Measurements from ENCODE around the gene GPR143. TPM values are rescaled to one million over a fixed set of nuclear protein-coding genes. Genes with fewer than 3 reads are reported as not detected.

GPR143 gene
- total RNA-seq, 1 donor from 2014 or later, result not detected

DNA sequence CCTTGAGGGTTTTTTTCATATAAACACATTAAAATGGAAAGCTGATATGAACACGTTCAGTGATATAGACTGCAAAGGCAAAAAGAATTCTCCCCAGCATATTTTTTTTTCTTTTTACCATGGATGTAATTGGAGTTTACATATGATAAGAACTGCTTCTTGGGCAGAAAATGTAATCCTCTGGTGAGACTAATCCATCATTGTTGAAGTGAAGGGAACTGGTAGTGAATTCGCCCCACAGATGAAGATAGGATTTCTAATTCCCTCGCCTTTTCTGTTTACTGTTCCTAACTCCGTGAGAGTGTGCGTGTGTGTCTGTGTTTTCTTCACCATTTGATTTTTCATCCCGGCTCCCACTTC, 88.9 kb downstream of the GPR143 start:
- Histone ChIP-seq H3K36me3 (no peaks in the 10 kb centered on the region), H3K27me3 (no peaks in the 10 kb centered on the region), H3K9me3 (no peaks in the 10 kb centered on the region), H3K4me3 (no peak overlapping the region), H3K4me1 (no peaks in the 10 kb centered on the region), H3K27ac (no peak overlapping the region)
- TF ChIP-seq POLR2AphosphoS5 (IDR thresholded peaks at IDR 0.05; ENCODE audit: insufficient read depth in 1 of 2, low read depth in 1 of 2) (no peak), POLR2A (IDR thresholded peaks at IDR 0.05) (no peak)
- TF ChIP-seq, protein P1, sequence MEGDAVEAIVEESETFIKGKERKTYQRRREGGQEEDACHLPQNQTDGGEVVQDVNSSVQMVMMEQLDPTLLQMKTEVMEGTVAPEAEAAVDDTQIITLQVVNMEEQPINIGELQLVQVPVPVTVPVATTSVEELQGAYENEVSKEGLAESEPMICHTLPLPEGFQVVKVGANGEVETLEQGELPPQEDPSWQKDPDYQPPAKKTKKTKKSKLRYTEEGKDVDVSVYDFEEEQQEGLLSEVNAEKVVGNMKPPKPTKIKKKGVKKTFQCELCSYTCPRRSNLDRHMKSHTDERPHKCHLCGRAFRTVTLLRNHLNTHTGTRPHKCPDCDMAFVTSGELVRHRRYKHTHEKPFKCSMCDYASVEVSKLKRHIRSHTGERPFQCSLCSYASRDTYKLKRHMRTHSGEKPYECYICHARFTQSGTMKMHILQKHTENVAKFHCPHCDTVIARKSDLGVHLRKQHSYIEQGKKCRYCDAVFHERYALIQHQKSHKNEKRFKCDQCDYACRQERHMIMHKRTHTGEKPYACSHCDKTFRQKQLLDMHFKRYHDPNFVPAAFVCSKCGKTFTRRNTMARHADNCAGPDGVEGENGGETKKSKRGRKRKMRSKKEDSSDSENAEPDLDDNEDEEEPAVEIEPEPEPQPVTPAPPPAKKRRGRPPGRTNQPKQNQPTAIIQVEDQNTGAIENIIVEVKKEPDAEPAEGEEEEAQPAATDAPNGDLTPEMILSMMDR (IDR thresholded peaks at IDR 0.05), result no peak
- intact Hi-C loops (cut with DNase I), result no loop called here
- DNase-seq (ENCODE audit: extremely low spot score in 2 of 2), result no peak

DNA sequence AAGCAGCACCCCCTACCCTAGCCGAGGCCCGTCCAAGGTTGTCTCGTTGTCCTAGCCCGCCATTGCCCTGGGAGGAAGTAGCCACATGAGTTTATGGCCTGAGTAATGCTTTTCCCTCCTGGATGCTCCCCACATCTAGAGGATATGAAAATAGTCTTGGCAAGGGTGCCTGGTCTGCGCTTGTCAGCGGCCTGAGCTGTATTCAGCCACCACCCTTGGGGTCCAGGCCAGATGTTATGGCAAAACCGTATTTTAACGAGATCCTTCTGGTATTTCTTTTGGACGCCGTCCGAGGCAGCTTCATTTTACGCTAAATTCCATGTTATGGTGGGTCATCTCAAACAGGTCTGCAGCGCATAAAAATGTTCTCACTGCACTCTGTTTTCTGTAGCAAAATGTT, 89.3 kb downstream of the GPR143 start:
- H3K4me1 ChIP-seq, result no peaks in the 10 kb centered on the region
- no peaks in the 10 kb centered on the region for H3K36me3 ChIP-seq
- no peak for DNase-seq (ENCODE audit: extremely low spot score in 2 of 2)
- no peak overlapping the region for H3K27ac ChIP-seq
- no peaks in the 10 kb centered on the region for H3K27me3 ChIP-seq
- intact Hi-C loops (cut with DNase I), result no loop called here
- H3K4me3 ChIP-seq, result no peak overlapping the region
- no peaks in the 10 kb centered on the region for H3K9me3 ChIP-seq
- TF ChIP-seq POLR2AphosphoS5 (IDR thresholded peaks at IDR 0.05; ENCODE audit: insufficient read depth in 1 of 2, low read depth in 1 of 2), result no peak
- TF ChIP-seq POLR2A (IDR thresholded peaks at IDR 0.05), result no peak
- TF ChIP-seq, protein P1 (IDR thresholded peaks at IDR 0.05), result no peak

Other genes with a start within 250 kb of the GPR143 start
- 8.8 TPM for gene SHROOM2, start 20.6 kb upstream of the GPR143 start, total RNA-seq
- gene CLDN34, start 201.5 kb upstream of the GPR143 start, total RNA-seq, result not detected